ENCODE results near the gene ST6GALNAC3. TPM values are rescaled to one million over a fixed set of nuclear protein-coding genes. Genes with fewer than 3 reads are reported as not detected.

The ST6GALNAC3 gene
- total RNA-seq, 4 donors from 2014 or later, result 2.8 to 3.5 (median 3.4) TPM

- TF ChIP-seq CTCF (IDR thresholded peaks at IDR 0.05), result no peak
- no peak for TF ChIP-seq POLR2A (IDR thresholded peaks at IDR 0.05)
- Histone ChIP-seq H3K27ac (no peak overlapping the region), H3K4me1 (no peaks in the 10 kb centered on the region), H3K4me3 (no peak overlapping the region), H3K36me3 (no peaks in the 10 kb centered on the region), H3K9me3 (no peaks in the 10 kb centered on the region), H3K27me3 (no peaks in the 10 kb centered on the region)
- no peak for DNase-seq
These were observed 135.1 kb downstream of the ST6GALNAC3 start for GRCh38 chr1:76209648-76210047.

- Histone ChIP-seq H3K27ac (no peak overlapping the region), H3K4me3 (no peak overlapping the region), H3K9me3 (no peaks in the 10 kb centered on the region), H3K4me1 (no peaks in the 10 kb centered on the region), H3K27me3 (no peaks in the 10 kb centered on the region), H3K36me3 (no peaks in the 10 kb centered on the region)
- DNase-seq, result no peak
- no peak for TF ChIP-seq CTCF (IDR thresholded peaks at IDR 0.05)
- TF ChIP-seq POLR2A (IDR thresholded peaks at IDR 0.05), result no peak
These were observed 135.6 kb downstream of the ST6GALNAC3 start for GRCh38 chr1:76210160-76210559.

GRCh38 chr1:76218888-76219287 lies 144.3 kb downstream of the ST6GALNAC3 start:
- Histone ChIP-seq H3K27me3 (no peaks in the 10 kb centered on the region), H3K4me3 (no peak overlapping the region), H3K9me3 (no peaks in the 10 kb centered on the region), H3K36me3 (no peaks in the 10 kb centered on the region), H3K27ac (no peak overlapping the region), H3K4me1 (no peaks in the 10 kb centered on the region)
- no peak for TF ChIP-seq POLR2A (IDR thresholded peaks at IDR 0.05)
- no peak for TF ChIP-seq CTCF (IDR thresholded peaks at IDR 0.05)
- DNase-seq, result no peak

GRCh38 chr1:76219366-76219818 lies 144.8 kb downstream of the ST6GALNAC3 start:
- DNase-seq, result peak in 1 of 3 donors; percentile 31
- H3K4me3 ChIP-seq, result no peak overlapping the region
- no peaks in the 10 kb centered on the region for H3K36me3 ChIP-seq
- H3K4me1 ChIP-seq, result no peaks in the 10 kb centered on the region
- H3K27me3 ChIP-seq, result no peaks in the 10 kb centered on the region
- no peaks in the 10 kb centered on the region for H3K9me3 ChIP-seq
- no peak overlapping the region for H3K27ac ChIP-seq
- no peak for TF ChIP-seq POLR2A (IDR thresholded peaks at IDR 0.05)
- TF ChIP-seq CTCF (IDR thresholded peaks at IDR 0.05), result no peak

- DNase-seq, result no peak
- Histone ChIP-seq H3K27ac (no peak overlapping the region), H3K9me3 (no peaks in the 10 kb centered on the region), H3K27me3 (no peaks in the 10 kb centered on the region), H3K4me3 (no peak overlapping the region), H3K36me3 (no peaks in the 10 kb centered on the region), H3K4me1 (no peaks in the 10 kb centered on the region)
- TF ChIP-seq CTCF (IDR thresholded peaks at IDR 0.05), result no peak
- no peak for TF ChIP-seq POLR2A (IDR thresholded peaks at IDR 0.05)
These were observed 150.2 kb downstream of the ST6GALNAC3 start for GRCh38 chr1:76224752-76225151.

GRCh38 chr1:76225526-76225925 lies 151.0 kb downstream of the ST6GALNAC3 start:
- no peaks in the 10 kb centered on the region for H3K4me1 ChIP-seq
- H3K4me3 ChIP-seq, result no peak overlapping the region
- TF ChIP-seq CTCF (IDR thresholded peaks at IDR 0.05) (no peak), POLR2A (IDR thresholded peaks at IDR 0.05) (no peak)
- H3K9me3 ChIP-seq, result no peaks in the 10 kb centered on the region
- no peaks in the 10 kb centered on the region for H3K27me3 ChIP-seq
- no peak for DNase-seq
- no peaks in the 10 kb centered on the region for H3K36me3 ChIP-seq
- H3K27ac ChIP-seq, result no peak overlapping the region
